GM15510 (cell line): ENCODE results near the gene GPD2.

Source experiments
- POLR2A ChIP-seq: IDR thresholded peaks from 3 replicates; pipeline ENCODE4 v1.6.1; 2011; ENCODE audit warnings: borderline replicate concordance; ENCODE audit not compliant: insufficient read length; ENCODE audit errors: extremely low read depth

Gene GPD2

GRCh38 chr2:156455361-156455975 lies 19.3 kb downstream of the GPD2 start:
- TF ChIP-seq POLR2A, result no peak

GRCh38 chr2:156456616-156457015 lies 20.4 kb downstream of the GPD2 start:
- no peak for TF ChIP-seq POLR2A

DNA sequence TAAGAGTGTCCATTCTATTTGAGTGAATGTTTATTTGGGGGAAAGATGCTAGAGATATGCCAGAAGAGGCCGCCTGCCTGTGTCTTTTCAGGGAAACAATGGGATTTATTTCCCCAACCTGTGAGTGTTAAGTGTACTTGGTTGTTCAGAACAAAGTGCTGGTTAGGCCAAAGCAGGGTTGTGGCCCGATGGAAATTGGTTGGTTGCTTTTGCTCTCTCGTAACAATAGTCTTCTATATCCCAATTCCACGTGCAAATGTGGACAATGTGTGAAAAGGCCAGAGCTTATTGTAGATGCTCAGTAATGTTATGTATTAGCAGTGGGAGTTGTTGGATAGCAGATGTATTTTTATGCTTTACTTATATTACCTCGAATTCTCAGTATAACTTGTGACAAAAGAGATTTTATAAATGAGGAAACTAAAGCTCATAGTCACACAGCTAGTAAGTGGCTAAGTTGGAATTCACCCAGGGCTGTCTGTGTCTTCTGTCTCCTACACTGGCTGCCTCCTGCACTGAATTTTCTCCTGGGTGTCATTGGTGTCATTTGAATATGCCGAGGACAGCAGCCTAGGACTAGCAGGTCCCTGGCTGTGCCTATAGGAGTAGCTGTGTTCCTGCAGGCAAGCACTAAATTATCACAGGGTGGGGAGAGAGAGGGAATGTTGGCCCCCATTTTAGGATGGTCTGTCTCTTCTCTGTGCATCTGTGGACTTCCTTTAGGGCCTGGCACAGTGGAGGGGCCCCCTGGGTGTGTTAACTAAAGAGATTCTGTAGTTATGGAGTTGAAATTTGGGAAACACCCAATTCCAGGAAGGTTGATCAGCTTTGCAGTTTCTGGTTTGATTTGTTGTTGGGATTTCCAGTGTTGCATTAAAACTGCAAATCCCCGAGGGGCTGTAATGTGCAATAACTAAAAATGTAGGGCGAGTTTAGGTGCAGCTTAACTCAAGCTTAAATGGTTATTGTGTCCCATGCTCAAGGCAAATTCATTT lies 21.6 kb downstream of the GPD2 start:
- TF ChIP-seq POLR2A, result no peak

DNA sequence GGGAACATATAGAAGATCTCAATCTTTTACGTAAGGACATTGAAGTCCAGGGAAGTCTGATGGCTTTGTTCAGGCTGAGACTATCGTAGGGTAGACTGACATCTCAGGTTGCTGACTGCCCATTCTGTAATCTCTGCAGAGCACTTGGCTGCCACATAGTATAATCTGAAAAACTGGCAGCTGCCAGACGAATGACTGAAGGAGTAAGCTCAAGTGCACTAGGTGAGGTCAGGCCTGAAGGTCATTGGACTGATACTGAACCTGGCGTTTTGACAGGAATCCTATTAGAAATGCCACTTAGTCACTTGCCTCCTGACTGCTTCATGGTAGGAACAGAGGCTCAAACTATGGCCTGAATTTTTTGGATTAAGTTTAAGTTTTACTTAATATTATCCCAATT lies 23.5 kb downstream of the GPD2 start:
- TF ChIP-seq POLR2A, result no peak

GRCh38 chr2:156464106-156464505 lies 27.9 kb downstream of the GPD2 start:
- TF ChIP-seq POLR2A, result no peak

DNA sequence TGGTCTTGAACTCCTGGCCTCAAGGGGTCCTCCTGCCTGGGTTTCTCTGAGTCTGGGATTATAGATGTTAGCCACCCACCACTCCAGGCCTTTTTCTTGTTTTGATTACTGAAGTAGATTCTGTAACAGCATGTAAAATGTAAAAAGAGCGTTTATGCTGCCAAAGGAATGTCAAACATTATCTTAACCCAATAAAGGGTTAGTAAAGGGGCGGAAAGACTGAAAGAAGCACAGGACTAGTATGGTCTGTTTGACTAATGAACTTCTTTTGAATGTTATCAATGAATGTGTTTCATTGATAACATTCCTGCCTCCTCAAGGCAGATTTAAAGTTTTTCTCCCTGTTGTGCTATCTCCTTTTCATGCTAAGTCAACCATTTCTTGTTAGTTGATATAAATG lies 29.4 kb downstream of the GPD2 start:
- no peak for TF ChIP-seq POLR2A

DNA sequence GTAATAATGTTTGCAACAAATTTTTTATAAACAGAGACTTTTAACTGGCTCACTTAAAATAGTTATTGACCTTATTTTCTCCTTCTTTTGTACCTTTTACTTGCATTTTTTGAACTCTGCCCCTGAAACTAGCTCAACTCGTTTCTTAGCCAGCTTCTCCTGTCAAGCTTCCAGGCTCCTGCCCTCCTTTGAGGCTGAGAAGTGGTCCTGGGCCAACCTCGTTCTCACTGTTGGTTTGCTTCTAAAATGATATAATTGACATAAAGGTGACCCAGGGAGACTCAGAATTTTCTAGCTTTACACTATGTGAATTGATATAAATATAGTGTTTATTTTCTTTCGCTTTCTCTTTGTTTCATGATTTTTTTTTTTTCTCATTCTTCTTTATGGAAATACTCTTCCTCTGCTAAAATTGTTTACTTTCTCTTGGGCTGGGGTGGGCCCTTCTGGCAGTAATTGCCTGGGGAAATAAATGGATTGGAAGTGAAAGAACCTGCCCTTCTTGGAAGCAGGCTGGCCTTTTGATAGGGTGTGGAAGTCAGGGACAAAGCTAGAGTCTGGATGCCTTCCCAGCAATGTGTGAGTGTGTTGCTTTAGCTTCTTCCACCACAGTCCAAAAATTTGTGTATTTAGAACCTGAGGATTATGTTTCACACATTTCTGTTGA lies 30.7 kb downstream of the GPD2 start:
- no peak for TF ChIP-seq POLR2A

GRCh38 chr2:156470975-156471583 lies 34.9 kb downstream of the GPD2 start:
- no peak for TF ChIP-seq POLR2A

- no peak for TF ChIP-seq POLR2A
Observed at GRCh38 chr2:156471762-156472161, 35.6 kb downstream of the GPD2 start.

DNA sequence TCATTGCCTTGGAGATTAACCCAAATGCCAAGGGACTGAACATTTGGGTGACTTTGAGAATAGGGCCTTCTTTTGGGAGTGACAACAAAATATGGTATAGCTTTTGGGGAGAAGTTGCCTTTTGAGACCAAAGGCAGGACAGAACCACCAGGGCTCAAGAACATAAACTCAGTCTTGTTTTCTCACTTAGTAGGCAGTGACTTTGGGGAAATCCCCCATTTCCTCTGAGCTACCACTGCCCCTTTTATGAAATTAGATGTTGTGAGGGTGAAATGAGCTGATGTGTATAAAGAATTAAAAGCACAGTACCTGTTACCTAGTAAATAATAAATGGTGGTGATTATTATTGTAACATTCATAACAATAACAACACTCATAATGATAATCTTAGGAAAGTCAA lies 36.5 kb downstream of the GPD2 start:
- TF ChIP-seq POLR2A, result no peak

DNA sequence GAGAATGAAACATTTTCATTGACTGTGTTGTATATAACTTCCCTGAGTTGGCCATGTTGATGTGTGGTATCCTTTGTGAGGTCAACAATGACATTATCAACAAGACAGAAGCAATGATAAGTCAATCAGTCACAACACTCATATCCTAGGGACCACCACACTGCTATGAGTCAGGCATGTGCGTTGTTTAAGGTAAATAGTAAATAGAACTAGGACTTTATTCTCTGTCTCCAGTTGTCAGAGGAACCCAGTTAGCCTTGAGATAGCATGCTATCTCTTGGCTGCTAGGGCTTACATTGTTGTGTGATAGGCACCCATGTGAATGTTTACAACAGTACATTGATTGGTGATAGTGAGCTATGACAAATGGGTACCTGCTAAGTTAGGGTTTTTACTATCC lies 37.3 kb downstream of the GPD2 start:
- no peak for TF ChIP-seq POLR2A

DNA sequence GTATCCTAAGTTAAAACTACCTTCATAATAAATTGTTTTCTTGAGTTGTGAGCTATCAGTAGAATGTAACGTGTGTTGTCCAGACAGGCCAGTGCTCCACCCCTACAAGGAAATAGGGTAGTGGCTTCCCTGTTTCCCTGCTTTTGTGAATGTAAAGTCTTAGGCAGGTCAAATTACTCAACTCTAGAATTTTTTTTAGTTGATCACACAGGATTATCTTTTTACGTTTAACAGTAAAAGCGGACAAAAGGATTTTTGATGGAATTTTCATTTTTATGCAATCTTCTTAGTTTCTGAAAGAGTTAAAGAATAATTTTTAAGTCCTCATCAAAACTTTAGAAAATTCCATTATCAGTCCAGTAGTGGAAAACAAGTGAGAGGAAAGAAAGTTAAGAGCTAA lies 38.2 kb downstream of the GPD2 start:
- no peak for TF ChIP-seq POLR2A

DNA sequence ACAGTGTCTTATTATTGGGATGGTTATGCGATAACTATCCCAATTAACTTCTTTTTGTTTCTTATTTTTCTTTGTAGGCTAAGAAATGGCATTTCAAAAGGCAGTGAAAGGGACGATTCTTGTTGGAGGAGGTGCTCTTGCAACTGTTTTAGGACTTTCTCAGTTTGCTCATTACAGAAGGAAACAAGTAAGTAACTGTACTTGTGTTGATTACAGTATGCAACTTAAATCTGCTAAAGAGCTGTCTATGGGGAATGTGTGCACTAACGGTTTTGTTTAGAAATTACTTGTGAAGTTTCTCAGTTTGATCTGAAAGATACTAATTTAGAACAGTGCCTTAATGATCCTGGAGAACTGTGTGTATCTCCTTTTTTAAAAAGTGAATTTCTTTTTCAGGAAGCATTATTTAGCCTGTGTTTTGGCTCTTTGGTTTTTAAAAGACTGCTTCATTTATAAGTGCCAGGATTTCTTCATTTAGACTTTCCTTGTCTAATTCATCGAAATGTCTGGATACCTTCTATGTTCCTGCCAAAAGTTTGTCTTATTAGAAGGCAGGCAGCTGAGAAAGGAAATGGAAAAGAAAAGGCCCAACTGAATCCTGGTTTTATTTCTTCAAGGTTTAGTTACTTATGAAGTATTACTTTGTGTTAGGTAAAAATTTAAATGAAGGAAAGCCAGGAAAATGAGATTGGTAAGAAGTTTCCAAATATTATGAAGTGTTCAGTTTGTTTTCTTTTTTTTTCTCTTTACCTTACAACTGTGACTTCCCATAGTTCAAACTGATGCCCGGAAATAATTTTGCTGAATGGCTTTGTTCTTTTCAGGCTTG lies 40.1 kb downstream of the GPD2 start:
- TF ChIP-seq POLR2A, result no peak

DNA sequence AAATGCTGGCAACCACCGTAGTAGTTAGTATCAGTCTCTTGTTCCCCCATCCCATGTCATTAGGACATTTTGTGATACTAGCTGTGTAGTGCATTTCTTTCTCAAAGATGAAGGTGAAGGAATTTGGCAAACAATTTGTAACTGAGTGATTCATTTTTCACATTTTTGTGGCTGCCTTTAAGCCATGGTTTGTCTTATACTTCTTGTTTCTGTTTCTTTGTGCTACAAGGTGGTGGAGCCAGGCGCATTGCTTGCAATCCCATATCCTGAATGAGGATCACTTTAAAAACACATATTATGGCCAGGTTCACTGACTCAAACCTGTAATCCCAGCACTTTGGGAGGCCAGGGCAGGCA lies 40.6 kb downstream of the GPD2 start:
- TF ChIP-seq POLR2A, result no peak
